NCI-H510A treated with DMSO at 0.1 percent for 48 hours (cell line): Measurements from ENCODE around the gene TRAPPC2B.

Source experiments
- DNase-seq: peaks from one replicate; lab custom pipeline; 2025; lab: John Stamatoyannopoulos, UW

The TRAPPC2B gene

GRCh38 chr19:57362997-57363687 is at the start of gene TRAPPC2B, which contains the start of gene ZNF547:
TRAPPC2B (plus strand) TSS chr19:57363551; CDS start chr19:57364834, 1,283 bp downstream.
ZNF547 (plus strand) TSS chr19:57363551; CDS start chr19:57368556, 5,005 bp downstream.
- DNase-seq: peak; percentile 94

GRCh38 chr19:57314146-57314545 is 49.2 kb upstream of the TRAPPC2B start:
- DNase-seq: no peak

GRCh38 chr19:57317503-57317902 is 45.8 kb upstream of the TRAPPC2B start:
- no peak for DNase-seq

- no peak for DNase-seq
Measured at GRCh38 chr19:57319869-57320179, 43.5 kb upstream of the TRAPPC2B start.

- DNase-seq: peak; percentile 86
Measured at GRCh38 chr19:57320180-57321084, 42.9 kb upstream of the TRAPPC2B start, which contains the start of gene ZNF543. ZNF543 (plus strand) TSS chr19:57320472; CDS start chr19:57320854, 382 bp downstream.

GRCh38 chr19:57321116-57321515 is 42.2 kb upstream of the TRAPPC2B start:
- DNase-seq: no peak

- no peak for DNase-seq
Measured at GRCh38 chr19:57321751-57322150, 41.6 kb upstream of the TRAPPC2B start.

GRCh38 chr19:57324992-57325391 is 38.4 kb upstream of the TRAPPC2B start:
- DNase-seq: no peak

- DNase-seq: no peak
Measured at GRCh38 chr19:57327993-57328392, 35.4 kb upstream of the TRAPPC2B start.

GRCh38 chr19:57334191-57334590 is 29.2 kb upstream of the TRAPPC2B start:
- DNase-seq: no peak

GRCh38 chr19:57338877-57339276 is 24.5 kb upstream of the TRAPPC2B start:
- no peak for DNase-seq

GRCh38 chr19:57342582-57342981 is 20.8 kb upstream of the TRAPPC2B start:
- no peak for DNase-seq

- no peak for DNase-seq
Measured at GRCh38 chr19:57348136-57348535, 15.2 kb upstream of the TRAPPC2B start.

- DNase-seq: peak; percentile 87
Measured at GRCh38 chr19:57350877-57351805, 12.2 kb upstream of the TRAPPC2B start, which contains the start of gene ZNF304. ZNF304 (plus strand) TSS chr19:57351271; CDS start chr19:57351665, 394 bp downstream.

- DNase-seq: no peak
Measured at GRCh38 chr19:57351867-57352266, 11.5 kb upstream of the TRAPPC2B start.

- no peak for DNase-seq
Measured at GRCh38 chr19:57355916-57356315, 7.4 kb upstream of the TRAPPC2B start.

- DNase-seq: no peak
Measured at GRCh38 chr19:57357406-57357805, 5.9 kb upstream of the TRAPPC2B start.

- DNase-seq: no peak
Measured at GRCh38 chr19:57359300-57359699, 4.1 kb upstream of the TRAPPC2B start.

- DNase-seq: no peak
Measured at GRCh38 chr19:57362419-57362818, 932 bp upstream of the TRAPPC2B start.

GRCh38 chr19:57363688-57364181 is 384 bp downstream of the TRAPPC2B start:
- DNase-seq: no peak

- no peak for DNase-seq
Measured at GRCh38 chr19:57366776-57367175, 3.4 kb downstream of the TRAPPC2B start.

- no peak for DNase-seq
Measured at GRCh38 chr19:57374179-57374578, 10.8 kb downstream of the TRAPPC2B start.
